ENCODE measurements around the gene RERG. TPM values are rescaled to one million over a fixed set of nuclear protein-coding genes. Genes with fewer than 3 reads are reported as not detected.

Gene RERG
- total and polyA plus RNA-seq, 2 experiments from 2014 or later, result 1.1 to 1.5 TPM

- H3K79me2 ChIP-seq (replicated peaks; ENCODE audit: insufficient read depth), result no peaks in the 10 kb centered on the region
- H3F3A ChIP-seq (replicated peaks; ENCODE audit: low read depth), result no peaks in the 10 kb centered on the region
- no peaks in the 10 kb centered on the region; the same call in 2 of the 3 replicates for H3K4me1 Mint-ChIP-seq
- ATAC-seq, result no peak
- no peaks in the 10 kb centered on the region for H3K4me1 ChIP-seq (ENCODE audit: insufficient read depth)
- H3K9me3 Mint-ChIP-seq, result no peaks in the 10 kb centered on the region
- no peak overlapping the region for H3K27ac Mint-ChIP-seq
- no peaks in the 10 kb centered on the region for H3K27me3 ChIP-seq (ENCODE audit: insufficient read depth)
- no peak overlapping the region for H3K4me3 ChIP-seq
- H3K9me2 ChIP-seq (ENCODE audit: insufficient read depth), result no peaks in the 10 kb centered on the region
- H3K36me3 Mint-ChIP-seq (ENCODE audit: low read depth), result no peaks in the 10 kb centered on the region
- peaks cover 2% of the 10 kb centered on the region for H3K27me3 Mint-ChIP-seq (ENCODE audit: insufficient read depth, low read depth, poor library complexity)
- H3K27ac ChIP-seq (ENCODE audit: low read depth), result no peak overlapping the region
- H3K36me3 ChIP-seq (ENCODE audit: insufficient read depth), result no peaks in the 10 kb centered on the region
- no peak overlapping the region for H2AFZ ChIP-seq
- no peak for DNase-seq (ENCODE audit: low spot score)
- H4K20me1 ChIP-seq (replicated peaks; ENCODE audit: insufficient read depth), result no peaks in the 10 kb centered on the region
- H3K4me2 ChIP-seq, result no peak overlapping the region
- H3K4me3 Mint-ChIP-seq, result no peak overlapping the region
- TF ChIP-seq EZH2 (IDR thresholded peaks at IDR 0.05; ENCODE audit: low read depth, unreplicated experiment), result no peak
- TF ChIP-seq ZNF462 (CRISPR knock-in tag; IDR thresholded peaks at IDR 0.05), result no peak
These were observed 23.1 kb upstream of the RERG start for GRCh38 chr12:15244341-15244740.

- Histone ChIP-seq H3K27me3 (ENCODE audit: insufficient read depth) (no peaks in the 10 kb centered on the region), H4K20me1 (replicated peaks; ENCODE audit: insufficient read depth) (no peaks in the 10 kb centered on the region), H3K4me3 (no peak overlapping the region), H2AFZ (no peak overlapping the region), H3K36me3 (ENCODE audit: insufficient read depth) (no peaks in the 10 kb centered on the region), H3K4me1 (ENCODE audit: insufficient read depth) (no peaks in the 10 kb centered on the region), H3K79me2 (replicated peaks; ENCODE audit: insufficient read depth) (no peaks in the 10 kb centered on the region), H3K27ac (ENCODE audit: low read depth) (no peak overlapping the region), H3K4me2 (no peak overlapping the region), H3K9me2 (ENCODE audit: insufficient read depth) (no peaks in the 10 kb centered on the region), H3F3A (replicated peaks; ENCODE audit: low read depth) (no peaks in the 10 kb centered on the region)
- Mint-ChIP-seq H3K4me3 (no peak overlapping the region), H3K27ac (no peak overlapping the region), H3K9me3 (no peaks in the 10 kb centered on the region), H3K27me3 (ENCODE audit: insufficient read depth, low read depth, poor library complexity) (peaks cover 2% of the 10 kb centered on the region), H3K4me1 (no peaks in the 10 kb centered on the region; the same call in 2 of the 3 replicates), H3K36me3 (ENCODE audit: low read depth) (no peaks in the 10 kb centered on the region)
- DNase-seq (ENCODE audit: low spot score) (no peak), ATAC-seq (no peak)
- TF ChIP-seq NANOG (IDR thresholded peaks at IDR 0.05; ENCODE audit: borderline replicate concordance) (no peak), ZNF114 (CRISPR knock-in tag; IDR thresholded peaks at IDR 0.05) (no peak), ZNF462 (CRISPR knock-in tag; IDR thresholded peaks at IDR 0.05) (no peak), EZH2 (IDR thresholded peaks at IDR 0.05; ENCODE audit: low read depth, unreplicated experiment) (no peak), JUNB (IDR thresholded peaks at IDR 0.05; ENCODE audit: unreplicated experiment) (no peak)
These were observed 21.9 kb upstream of the RERG start for GRCh38 chr12:15243102-15243501.
